ENCODE data around the gene TMEM164.
A peak's percentile ranks its signal among the peaks of the same experiment; 100 is the strongest.

TMEM164 gene

GRCh38 chrX:110210417-110211139 lies 207.7 kb downstream of the TMEM164 start:
- DNase-seq (ENCODE audit: low read depth), result peak; percentile 72

DNA sequence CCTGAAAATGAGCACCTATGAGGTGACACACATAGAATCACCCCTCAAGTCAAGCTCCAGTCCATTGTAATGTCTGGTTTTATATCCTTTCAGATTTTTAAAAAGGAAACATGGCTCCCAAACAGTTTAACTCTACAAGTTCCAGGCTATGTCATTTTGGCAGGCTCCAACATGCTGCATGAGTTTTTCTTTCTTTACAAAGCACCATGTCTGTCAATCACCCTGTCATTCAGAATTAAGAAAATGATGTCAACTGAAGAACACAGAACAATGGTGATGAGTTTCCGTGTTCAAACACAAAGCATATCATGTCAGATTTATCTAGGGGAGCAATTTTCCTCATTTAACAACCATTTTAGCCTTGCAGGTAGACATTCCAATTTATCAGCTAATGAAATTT lies 208.4 kb downstream of the TMEM164 start:
- no peak for DNase-seq (ENCODE audit: low read depth)

DNA sequence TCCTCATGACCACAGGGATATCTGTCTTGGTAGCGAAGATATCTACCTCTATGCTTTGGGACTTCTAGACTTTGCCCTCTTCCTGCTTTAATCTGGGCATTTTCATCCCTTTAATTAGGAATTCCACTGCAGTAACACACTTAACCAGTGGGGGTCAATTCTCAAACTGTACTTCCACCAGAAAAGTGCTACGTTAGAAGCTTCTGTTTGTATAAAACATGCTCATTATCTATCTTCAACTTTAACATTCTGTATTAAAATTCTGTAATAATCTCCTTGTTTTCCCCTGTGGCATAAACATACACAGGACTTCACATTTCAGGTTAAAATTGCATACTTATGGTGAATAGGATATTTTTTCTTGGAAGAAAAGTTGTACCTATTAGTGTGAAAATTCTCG lies 209.4 kb downstream of the TMEM164 start:
- no peak for DNase-seq (ENCODE audit: low read depth)

GRCh38 chrX:110213183-110213582 lies 210.3 kb downstream of the TMEM164 start:
- no peak for DNase-seq (ENCODE audit: low read depth)

DNA sequence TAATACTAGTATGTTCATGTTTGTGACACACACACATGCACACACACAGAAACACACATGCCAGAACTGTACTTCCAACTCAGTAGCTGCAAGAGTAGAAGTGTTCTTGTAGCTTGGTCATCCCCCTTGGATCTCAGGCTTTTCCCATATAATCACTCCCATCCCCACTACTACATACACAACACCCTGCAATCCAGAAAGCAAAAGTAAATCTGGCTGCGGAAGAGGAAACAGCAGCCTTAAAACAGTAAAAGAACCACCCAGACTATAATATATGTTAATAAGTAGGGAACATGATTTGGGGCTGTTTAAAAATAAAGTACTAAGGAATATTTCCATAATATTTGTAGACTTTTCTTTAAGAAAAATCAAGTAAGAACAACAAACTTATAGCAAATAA lies 211.8 kb downstream of the TMEM164 start:
- DNase-seq (ENCODE audit: low read depth), result no peak

- no peak for DNase-seq (ENCODE audit: low read depth)
Observed at GRCh38 chrX:110215411-110215810, 212.5 kb downstream of the TMEM164 start.

- no peak for DNase-seq (ENCODE audit: low read depth)
Observed at GRCh38 chrX:110216027-110216426, 213.1 kb downstream of the TMEM164 start.

- DNase-seq (ENCODE audit: low read depth), result no peak
Observed at GRCh38 chrX:110218591-110218990, 215.7 kb downstream of the TMEM164 start.

DNA sequence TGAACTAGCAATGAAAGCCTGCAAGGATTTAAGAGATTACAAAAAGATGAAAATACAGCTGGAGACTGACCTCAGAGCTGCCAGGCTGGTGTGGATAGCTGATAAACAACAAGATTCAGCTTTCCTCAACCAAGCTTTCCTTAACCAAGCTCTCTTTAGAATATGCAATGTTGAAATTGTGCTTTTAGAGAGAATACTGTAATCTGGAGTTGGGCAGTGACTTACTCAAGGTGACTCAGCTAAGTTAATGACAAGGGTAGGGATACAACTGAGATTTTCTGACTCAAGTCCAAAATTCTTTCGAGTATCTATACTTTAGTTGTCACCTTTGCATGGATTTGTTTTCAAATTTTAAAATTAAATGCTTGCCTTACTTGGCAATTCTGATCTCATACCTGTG lies 217.0 kb downstream of the TMEM164 start:
- no peak for DNase-seq (ENCODE audit: low read depth)

DNA sequence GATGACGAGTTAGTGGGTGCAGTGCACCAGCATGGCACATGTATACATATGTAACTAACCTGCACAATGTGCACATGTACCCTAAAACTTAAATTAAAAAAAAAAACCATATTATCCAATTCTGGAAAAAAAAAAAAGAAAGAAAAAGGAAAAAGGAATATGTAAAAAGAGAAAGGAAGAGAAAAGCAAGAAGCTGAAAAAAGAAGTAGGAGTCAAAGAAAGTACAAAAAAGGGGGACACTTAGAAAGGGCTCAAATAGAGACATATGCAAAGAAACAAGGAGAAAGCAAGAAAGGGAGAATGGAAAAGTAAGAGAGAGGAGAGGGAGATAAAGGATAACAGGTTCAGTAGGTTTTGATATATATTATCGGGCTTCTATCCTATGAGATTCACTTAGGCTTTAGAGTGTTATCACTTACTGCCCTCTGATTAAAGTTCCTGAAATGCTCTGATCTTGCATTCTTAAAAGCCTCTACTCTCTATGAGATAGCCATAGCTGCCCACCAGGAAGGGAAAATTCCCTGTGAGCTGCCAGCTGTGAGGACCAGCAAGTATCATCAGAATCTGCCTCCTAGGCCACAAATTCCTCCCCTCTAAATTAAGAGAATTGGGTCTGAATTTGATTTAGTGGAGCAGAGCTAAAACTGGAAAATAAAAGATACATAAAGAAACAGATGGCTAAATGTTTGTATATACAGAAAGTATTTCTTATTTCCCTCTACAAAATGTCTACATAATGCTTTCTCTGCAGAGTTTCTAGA lies 219.8 kb downstream of the TMEM164 start:
- no peak for DNase-seq (ENCODE audit: low read depth)

DNA sequence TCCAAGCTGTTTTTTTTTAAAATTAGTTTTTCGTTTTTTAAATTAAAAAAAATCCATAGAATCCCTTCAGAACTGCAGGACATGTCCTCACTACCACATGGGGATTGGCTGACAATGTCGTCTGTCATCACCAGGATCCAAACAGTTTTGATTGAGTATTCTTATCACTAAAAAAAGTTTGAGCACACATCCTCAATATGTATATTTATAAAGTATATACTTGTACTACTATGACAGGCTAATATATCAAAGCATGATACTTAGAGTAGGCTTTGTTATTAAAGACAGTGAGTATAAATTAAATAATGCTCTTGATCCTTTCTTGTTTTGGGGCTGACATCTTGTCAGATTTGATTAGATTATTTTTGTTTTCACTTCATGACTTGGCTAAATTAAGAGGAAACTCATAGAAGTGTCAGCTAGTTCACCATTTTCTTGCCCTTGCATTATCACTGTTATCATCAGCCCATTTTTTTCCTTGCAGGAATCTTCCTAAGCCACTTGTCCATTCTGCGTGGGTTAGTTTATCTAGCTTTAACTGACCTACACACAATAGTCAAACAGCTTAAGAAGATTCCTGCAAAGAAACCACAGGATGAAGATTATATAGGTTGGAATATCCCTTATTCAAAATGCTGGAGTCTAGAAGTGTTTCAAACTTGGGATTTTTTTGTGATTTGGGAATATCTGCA lies 222.2 kb downstream of the TMEM164 start:
- DNase-seq (ENCODE audit: low read depth), result no peak

- DNase-seq (ENCODE audit: low read depth), result no peak
Observed at GRCh38 chrX:110226931-110227330, 224.0 kb downstream of the TMEM164 start.
